K562 (cell line): ENCODE measurements around the gene LBR. TPM values are rescaled to one million over a fixed set of nuclear protein-coding genes. Genes with fewer than 3 reads are reported as not detected.

Experiments
- ATAC-seq: fragments of 200-7000 bp; cut with Tn5 transposase; 3 replicates; pipeline ENCODE4 v1.9.1; 2020; ENCODE audit warnings: moderate library complexity
- BruUV-seq: library from RNA; stranded (reverse); fragments of 400-500 nt; replicated peaks from 2 replicates; lab custom pipeline; 2021; lab: Mats Ljungman, UMichigan
- CTCF ChIA-PET: fragments of 300-600 bp; formaldehyde crosslinking; extraction: SDS; loops from one replicate; lab custom pipeline; 2021; ENCODE audit warnings: low intra/inter-chr PET ratio; lab: Yijun Ruan, JAX
- POLR2A ChIA-PET: fragments of 300-600, 350-650 bp; sonication (Branson Sonifier 250); formaldehyde crosslinking; extraction: SDS; loops from one replicate; lab custom pipeline; 2021; ENCODE audit warnings: antibody characterized with exemption, inconsistent platforms; lab: Yijun Ruan, JAX
- DNase-seq, 4 experiments: peaks; one replicate each; pipeline versions ENCODE4 v3.0.0 to v3.0.0-alpha.2; 2011 to 2018; ENCODE audit warnings: low spot score in 3 of 4, mixed read lengths in 3 of 4; ENCODE audit errors: extremely low read depth in 1 of 4
- FAIRE-seq: peaks from 2 replicates; lab custom pipeline; 2011; peaks lifted over from hg19 to GRCh38; lab: Jason Lieb, UNC
- H2AFZ ChIP-seq: 2 replicates; pipeline ENCODE4 v1.6.0; 2011; ENCODE audit warnings: low read depth, low read length, control low read depth, inconsistent platforms
- H3K27ac ChIP-seq: fragments of 200-600 bp; 3 replicates; pipeline ENCODE4 v1.8.0; 2011; ENCODE audit warnings: low read depth, mild to moderate bottlenecking, control low read depth, inconsistent platforms, low read length, moderate library complexity, mixed read lengths; ENCODE audit errors: extremely low read depth
- H3K27me3 ChIP-seq, 2 experiments: fragments of 300-600 bp in 1 of 2; 2 replicates in 1 of 2; 3 replicates in 1 of 2; pipeline versions ENCODE4 v1.6.0 to v1.8.0; 2011; ENCODE audit warnings: inconsistent platforms in 2 of 2, low read length in 2 of 2, mild to moderate bottlenecking in 1 of 2, mixed read lengths in 1 of 2, moderate library complexity in 1 of 2; ENCODE audit not compliant: control insufficient read depth in 2 of 2, insufficient read depth in 2 of 2
- H3K36me3 ChIP-seq: fragments of 300-600 bp; 3 replicates; pipeline ENCODE4 v1.8.0; 2011; ENCODE audit warnings: mild to moderate bottlenecking, low read length, inconsistent platforms; ENCODE audit not compliant: control insufficient read depth, insufficient read depth
- H3K4me1 ChIP-seq, 2 experiments: fragments of 200-600 bp in 1 of 2; replicated peaks in 1 of 2; 2 replicates in 1 of 2; 3 replicates in 1 of 2; pipeline versions ENCODE4 v1.5.1 to v1.8.0; 2011; ENCODE audit warnings: inconsistent platforms in 2 of 2, low read length in 2 of 2, mild to moderate bottlenecking in 1 of 2, mixed read lengths in 1 of 2, moderate library complexity in 1 of 2; ENCODE audit not compliant: control insufficient read depth in 2 of 2, insufficient read depth in 2 of 2
- H3K4me2 ChIP-seq: 2 replicates; pipeline ENCODE4 v1.6.1; 2011; ENCODE audit warnings: low read length, control low read depth, inconsistent platforms, mixed read lengths; ENCODE audit not compliant: insufficient read depth
- H3K4me3 ChIP-seq: fragments of 200-600 bp; sonication (generic), shearing (Covaris generic); 2 replicates; pipeline ENCODE4 v1.5.1; 2016; ENCODE audit warnings: control low read depth, inconsistent platforms
- H3K79me2 ChIP-seq: fragments of 200-600 bp; 3 replicates; pipeline ENCODE4 v1.8.0; 2011; ENCODE audit warnings: low read length, inconsistent platforms; ENCODE audit not compliant: control insufficient read depth, insufficient read depth
- H3K9ac ChIP-seq, 2 experiments: 2 replicates each; pipeline versions ENCODE4 v1.6.0 to v1.6.1; 2011; ENCODE audit warnings: low read depth in 2 of 2, low read length in 2 of 2, control low read depth in 1 of 2, inconsistent platforms in 1 of 2, mild to moderate bottlenecking in 1 of 2, mixed read lengths in 1 of 2; ENCODE audit not compliant: insufficient read depth in 1 of 2
- H3K9me1 ChIP-seq: one replicate; pipeline ENCODE4 v1.6.0; 2011; ENCODE audit warnings: inconsistent platforms, mild to moderate bottlenecking, low read length, moderate library complexity; ENCODE audit not compliant: control insufficient read depth, insufficient read depth
- H3K9me3 ChIP-seq: replicated peaks from 2 replicates; pipeline ENCODE4 v1.5.1; 2011; ENCODE audit warnings: low read depth, low read length, inconsistent platforms; ENCODE audit not compliant: control insufficient read depth, insufficient read depth
- H4K20me1 ChIP-seq: replicated peaks from 2 replicates; pipeline ENCODE4 v1.6.1; 2011; ENCODE audit warnings: low read length, inconsistent platforms, mixed read lengths; ENCODE audit not compliant: control insufficient read depth, insufficient read depth
- BCOR ChIP-seq: fragments of 450-650 bp; IDR thresholded peaks from 2 replicates; pipeline ENCODE4 v1.6.1; 2016
- FOXK2 ChIP-seq, 2 experiments: fragments of 450-650 bp; IDR thresholded peaks in 1 of 2; conservative IDR thresholded peaks in 1 of 2; 2 replicates each; pipeline ENCODE4 v1.6.1; 2016; ENCODE audit warnings: low read depth in 2 of 2, mild to moderate bottlenecking in 1 of 2
- GABPA ChIP-seq: fragments of 200-800 bp; sonication (Bioruptor generic); conservative IDR thresholded peaks from 2 replicates; pipeline ENCODE4 v1.6.1; 2016; ENCODE audit warnings: low read depth, missing genetic modification characterization, missing compliant biosample characterization
- IFI16 ChIP-seq: fragments of 250-450 bp; sonication (Bioruptor Pico); IDR thresholded peaks from 2 replicates; pipeline ENCODE4 v2.1.2; 2022; ENCODE audit warnings: mild to moderate bottlenecking, inconsistent platforms
- JUNB ChIP-seq: fragments of 450-650 bp; formaldehyde crosslinking; conservative IDR thresholded peaks from 2 replicates; pipeline ENCODE4 v1.4.0; 2020; ENCODE audit warnings: mild to moderate bottlenecking
- LARP7 ChIP-seq: fragments of 450-650 bp; IDR thresholded peaks from 2 replicates; pipeline ENCODE4 v1.6.1; 2016
- NELFE ChIP-seq: IDR thresholded peaks from 2 replicates; pipeline ENCODE4 v1.6.1; 2011; ENCODE audit warnings: mild to moderate bottlenecking; ENCODE audit not compliant: insufficient read depth, insufficient read length
- NONO ChIP-seq, 2 experiments: fragments of 200-400 bp in 1 of 2; fragments of 450-650 bp in 1 of 2; formaldehyde crosslinking in 1 of 2; IDR thresholded peaks; 2 replicates each; pipeline ENCODE4 v1.6.1; 2017; ENCODE audit warnings: low read depth in 2 of 2, mild to moderate bottlenecking in 2 of 2, moderate library complexity in 2 of 2, low read length in 1 of 2
- POLR3G ChIP-seq: IDR thresholded peaks from 2 replicates; pipeline ENCODE4 v1.6.1; 2011; ENCODE audit not compliant: insufficient read length, insufficient replicate concordance; ENCODE audit errors: extremely low read depth
- RBM25 ChIP-seq: fragments of 200-400 bp; formaldehyde crosslinking; IDR thresholded peaks from 2 replicates; pipeline ENCODE4 v1.6.1; 2018; ENCODE audit warnings: low read length, low read depth, moderate library complexity; ENCODE audit not compliant: severe bottlenecking
- RCOR1 ChIP-seq, 2 experiments: IDR thresholded peaks; 2 replicates each; pipeline ENCODE4 v1.6.1; 2012; ENCODE audit warnings: low read depth in 2 of 2, low read length in 2 of 2, borderline replicate concordance in 1 of 2, improper control_type of control experiment in 1 of 2
- SMARCA5 ChIP-seq: fragments of 450-650 bp; IDR thresholded peaks from 2 replicates; pipeline ENCODE4 v1.6.1; 2016
- ZBTB8A ChIP-seq: fragments of 450-650 bp; IDR thresholded peaks from 2 replicates; pipeline ENCODE4 v1.6.1; 2018; ENCODE audit warnings: mild to moderate bottlenecking, moderate library complexity; ENCODE audit not compliant: partially characterized antibody
- WGBS: fragments of 100-300 bp; shearing (Covaris generic); methylation state at CpG from one replicate; pipeline ENCODE4 v1.1.6; 2016; ENCODE audit warnings: low coverage, mixed read lengths; ENCODE audit not compliant: insufficient coverage; ENCODE audit errors: missing lambda C conversion rate; 5-methylcytosine and 5-hydroxymethylcytosine counted together
- in situ Hi-C: fragments of 300-500 bp; cut with MboI; formaldehyde crosslinking; loops from 4 replicates; pipeline ENCODE4 v1.15.0; 2018; ENCODE audit warnings: inconsistent platforms, mixed read lengths
- intact Hi-C: fragments of 100-400 bp; cut with micrococcal nuclease; formaldehyde crosslinking; loops from 2 replicates; pipeline ENCODE4 v1.14.2; 2022
- polyA plus RNA-seq, 8 experiments: library from polyadenylated mRNA; depleted of rRNA in 4 of 8; stranded (reverse) in 5 of 8; unstranded in 3 of 8; fragments of >200 nt; fragmentation: Nextera tagmentation in 2 of 8; fragmentation: Illumina TruSeq in 1 of 8; extraction: Ambion mirVana in 2 of 8; extraction: Trizol in 1 of 8; gene quantifications; 2 replicates each; pipeline versions ENCODE4 v1.2.1 to v1.2.3, GENCODE V29; 2011 to 2014; ENCODE audit warnings: inconsistent platforms in 1 of 8, missing spikeins in 1 of 8
- total RNA-seq, 7 experiments: library from RNA; depleted of rRNA in 6 of 7; stranded (reverse); fragments of >200 nt in 6 of 7; fragmentation: Illumina TruSeq in 2 of 7; extraction: Trizol in 2 of 7; gene quantifications; 2 replicates each; pipeline versions ENCODE4 v1.2.1 to v1.2.3, GENCODE V29; 2011 to 2021; ENCODE audit warnings: low replicate concordance in 1 of 7
- TF ChIP-seq, protein P1 (sequence below): sonication (generic); formaldehyde crosslinking; IDR thresholded peaks from 2 replicates; pipeline ENCODE4 v1.8.1; 2023; ENCODE audit warnings: mild to moderate bottlenecking, missing genetic modification reagents, moderate library complexity
- TF ChIP-seq, protein P2 (sequence below): fragments of 250-450 bp; sonication (Bioruptor Pico); IDR thresholded peaks from 2 replicates; pipeline ENCODE4 v1.4.0; 2020; ENCODE audit warnings: mild to moderate bottlenecking, moderate library complexity

LBR gene
- total and polyA plus RNA-seq, 9 of the 15 experiments (the other 6 are each of a cell fraction or from before 2014, with no cell fraction given), result 102 to 229 (median 197) TPM

DNA sequence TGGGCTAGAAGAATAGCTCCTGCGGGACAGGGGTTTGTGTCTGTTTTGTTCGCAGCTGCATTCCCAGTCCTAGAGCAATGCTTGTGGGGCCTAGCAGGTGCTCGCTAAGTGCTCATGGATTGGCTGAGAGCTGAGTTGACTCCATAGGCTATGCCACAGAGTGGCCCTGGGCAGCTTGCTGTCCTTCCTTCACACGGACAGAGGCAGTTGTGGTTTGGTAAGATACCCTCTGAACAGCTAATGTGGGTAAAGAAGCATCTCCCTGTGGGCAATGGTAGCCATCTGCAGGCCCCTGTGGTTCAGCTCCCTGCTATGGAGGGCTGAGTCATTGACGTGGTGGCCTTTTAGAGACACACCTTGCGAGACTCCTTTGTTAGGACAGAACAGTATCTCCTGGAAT, 23.5 kb upstream of the LBR start (continued):
- TF ChIP-seq, protein P1, sequence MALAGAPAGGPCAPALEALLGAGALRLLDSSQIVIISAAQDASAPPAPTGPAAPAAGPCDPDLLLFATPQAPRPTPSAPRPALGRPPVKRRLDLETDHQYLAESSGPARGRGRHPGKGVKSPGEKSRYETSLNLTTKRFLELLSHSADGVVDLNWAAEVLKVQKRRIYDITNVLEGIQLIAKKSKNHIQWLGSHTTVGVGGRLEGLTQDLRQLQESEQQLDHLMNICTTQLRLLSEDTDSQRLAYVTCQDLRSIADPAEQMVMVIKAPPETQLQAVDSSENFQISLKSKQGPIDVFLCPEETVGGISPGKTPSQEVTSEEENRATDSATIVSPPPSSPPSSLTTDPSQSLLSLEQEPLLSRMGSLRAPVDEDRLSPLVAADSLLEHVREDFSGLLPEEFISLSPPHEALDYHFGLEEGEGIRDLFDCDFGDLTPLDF (CRISPR knock-in tag), result no peak
- TF ChIP-seq GABPA (tag) (no peak), NONO (IDR thresholded peaks at IDR 0.05; ENCODE audit: low read depth in 2 of 2, low read length in 1 of 2) (no peak)

DNA sequence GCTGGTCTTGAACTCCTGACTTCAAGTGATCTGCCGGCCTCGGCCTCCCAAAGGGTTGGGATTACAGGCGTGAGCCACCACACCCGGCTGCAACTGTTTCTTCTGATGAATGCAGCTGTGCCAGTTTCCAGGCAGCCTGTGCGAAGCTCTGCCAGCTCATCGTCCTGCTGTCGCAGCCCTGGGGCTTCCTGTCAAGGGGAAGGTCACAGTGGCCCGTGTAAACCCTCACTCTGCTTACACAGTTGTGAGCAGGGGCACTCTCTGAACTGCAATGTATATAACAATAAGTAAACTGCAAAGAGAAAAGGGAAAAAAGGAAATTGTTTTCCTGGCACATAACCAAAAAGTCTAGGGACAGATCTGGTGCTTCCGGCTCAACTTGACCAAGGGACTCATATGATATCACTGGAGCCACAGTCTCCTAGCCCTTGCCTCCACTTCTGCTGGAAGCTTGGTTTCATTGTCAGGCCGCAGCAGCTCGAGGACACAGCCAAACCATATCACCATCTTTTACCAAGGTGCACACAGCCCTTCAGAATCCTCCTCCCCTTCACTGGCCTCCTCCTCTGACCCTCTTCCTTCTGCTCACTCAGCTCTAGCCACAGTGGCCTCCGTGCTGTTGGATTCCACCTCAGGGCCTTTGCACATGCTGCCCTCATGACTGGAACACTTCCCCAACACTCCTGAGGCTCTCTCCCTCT, 22.8 kb upstream of the LBR start:
- 69% methylated on average over 12 of the region's 12 CpGs for WGBS
- DNase-seq (no peak), FAIRE-seq (no peak), ATAC-seq (no peak)
- Histone ChIP-seq H3K36me3 (no peaks in the 10 kb centered on the region), H3K79me2 (no peaks in the 10 kb centered on the region), H3K4me1 (peaks cover 10 to 13% of the 10 kb centered on the region in 2 experiments), H3K9ac (peak overlapping the region in 1 of 2 experiments; percentile 52; a peak in 1 of 4 replicates), H4K20me1 (no peaks in the 10 kb centered on the region), H3K4me2 (no peak overlapping the region), H3K4me3 (no peak overlapping the region), H3K9me1 (no peaks in the 10 kb centered on the region), H3K27ac (no peak overlapping the region), H3K9me3 (no peaks in the 10 kb centered on the region), H3K27me3 (no peaks in the 10 kb centered on the region), H2AFZ (no peak overlapping the region)
- ChIA-PET CTCF (no interaction called here), POLR2A (interaction anchor here (1.0 to 1.4 kb wide), 2 partner anchors 10 to 24 kb away, joined by 3 read pairs; no protein-coding TSS in a partner anchor)
- BruUV-seq, result no TSS peak
- in situ Hi-C loops, result no loop called here
- intact Hi-C loops, result no loop called here
- TF ChIP-seq BCOR (peak; percentile 93), SMARCA5 (peak; percentile 84), ZBTB8A (no peak), FOXK2 (conservative IDR thresholded peaks at IDR 0.05 in 1 of 2, IDR thresholded peaks at IDR 0.05 in 1 of 2; ENCODE audit: low read depth in 2 of 2) (no peak), IFI16 (no peak), LARP7 (no peak), RCOR1 (IDR thresholded peaks at IDR 0.05; ENCODE audit: borderline replicate concordance in 1 of 2, low read depth in 2 of 2, low read length in 2 of 2) (peak in 1 of 2 experiments; percentile 41; a peak in 1 of 4 replicates), RBM25 (peak; percentile 60), POLR3G (no peak), NELFE (no peak), JUNB (CRISPR knock-in tag) (no peak)
- TF ChIP-seq, protein P2, sequence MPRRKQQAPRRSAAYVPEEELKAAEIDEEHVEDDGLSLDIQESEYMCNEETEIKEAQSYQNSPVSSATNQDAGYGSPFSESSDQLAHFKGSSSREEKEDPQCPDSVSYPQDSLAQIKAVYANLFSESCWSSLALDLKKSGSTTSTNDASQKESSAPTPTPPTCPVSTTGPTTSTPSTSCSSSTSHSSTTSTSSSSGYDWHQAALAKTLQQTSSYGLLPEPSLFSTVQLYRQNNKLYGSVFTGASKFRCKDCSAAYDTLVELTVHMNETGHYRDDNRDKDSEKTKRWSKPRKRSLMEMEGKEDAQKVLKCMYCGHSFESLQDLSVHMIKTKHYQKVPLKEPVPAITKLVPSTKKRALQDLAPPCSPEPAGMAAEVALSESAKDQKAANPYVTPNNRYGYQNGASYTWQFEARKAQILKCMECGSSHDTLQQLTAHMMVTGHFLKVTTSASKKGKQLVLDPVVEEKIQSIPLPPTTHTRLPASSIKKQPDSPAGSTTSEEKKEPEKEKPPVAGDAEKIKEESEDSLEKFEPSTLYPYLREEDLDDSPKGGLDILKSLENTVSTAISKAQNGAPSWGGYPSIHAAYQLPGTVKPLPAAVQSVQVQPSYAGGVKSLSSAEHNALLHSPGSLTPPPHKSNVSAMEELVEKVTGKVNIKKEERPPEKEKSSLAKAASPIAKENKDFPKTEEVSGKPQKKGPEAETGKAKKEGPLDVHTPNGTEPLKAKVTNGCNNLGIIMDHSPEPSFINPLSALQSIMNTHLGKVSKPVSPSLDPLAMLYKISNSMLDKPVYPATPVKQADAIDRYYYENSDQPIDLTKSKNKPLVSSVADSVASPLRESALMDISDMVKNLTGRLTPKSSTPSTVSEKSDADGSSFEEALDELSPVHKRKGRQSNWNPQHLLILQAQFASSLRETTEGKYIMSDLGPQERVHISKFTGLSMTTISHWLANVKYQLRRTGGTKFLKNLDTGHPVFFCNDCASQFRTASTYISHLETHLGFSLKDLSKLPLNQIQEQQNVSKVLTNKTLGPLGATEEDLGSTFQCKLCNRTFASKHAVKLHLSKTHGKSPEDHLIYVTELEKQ (CRISPR knock-in tag), result no peak
